A549 (cell line): ENCODE measurements around the gene PIKFYVE. TPM values are rescaled to one million over a fixed set of nuclear protein-coding genes. Genes with fewer than 3 reads are reported as not detected.
"Not testable (repeated sequence)": the region's sequence is repeated elsewhere in the genome, so short reads cannot be mapped to it uniquely, and the experiment has no call there.

ENCODE experiments used
- ATAC-seq, 2 experiments: fragments of 200-7000 bp in 1 of 2; fragments of >200 bp in 1 of 2; cut with Nextera tagmentation in 1 of 2; cut with Tn5 transposase in 1 of 2; 3 replicates each; pipeline versions ENCODE4 v1.8.0 to v1.9.1; 2018 to 2020; ENCODE audit warnings: mild to moderate bottlenecking in 1 of 2, moderate library complexity in 1 of 2
- CTCF ChIA-PET: fragments of 300-600 bp; sonication (Branson Sonifier 250); formaldehyde crosslinking; extraction: SDS; loops from one replicate; lab custom pipeline; 2021; ENCODE audit warnings: antibody characterized with exemption, inconsistent platforms; lab: Yijun Ruan, JAX
- POLR2A ChIA-PET: fragments of 350-600 bp; formaldehyde crosslinking; extraction: SDS; loops from one replicate; lab custom pipeline; 2021; ENCODE audit warnings: antibody characterized with exemption, inconsistent platforms; lab: Yijun Ruan, JAX
- DNase-seq, 2 experiments: peaks; one replicate each; pipeline versions ENCODE4 v3.0.0 to v3.0.0-alpha.2; 2011 to 2016; ENCODE audit warnings: low read depth in 1 of 2, low spot score in 1 of 2
- FAIRE-seq: peaks from 2 replicates; lab custom pipeline; 2011; peaks lifted over from hg19 to GRCh38; lab: Jason Lieb, UNC
- H3K27ac ChIP-seq, 2 experiments: fragments of >200 bp; sonication (Bioruptor Twin); formaldehyde crosslinking; 3 replicates each; pipeline ENCODE4 v1.5.1; 2016 to 2017
- H3K4me1 ChIP-seq: fragments of >200 bp; sonication (Bioruptor Twin); formaldehyde crosslinking; 3 replicates; pipeline ENCODE4 v1.6.1; 2016
- H3K4me2 ChIP-seq: fragments of >200 bp; sonication (Bioruptor Twin); formaldehyde crosslinking; 3 replicates; pipeline ENCODE4 v1.6.1; 2016
- H3K4me3 ChIP-seq: fragments of >200 bp; sonication (Bioruptor Twin); formaldehyde crosslinking; 3 replicates; pipeline ENCODE4 v1.5.1; 2016
- H3K9me3 ChIP-seq: fragments of >200 bp; sonication (Bioruptor Twin); formaldehyde crosslinking; 3 replicates; pipeline ENCODE4 v1.6.1; 2016
- CBX2 ChIP-seq: fragments of 200-600 bp; sonication (generic); IDR thresholded peaks from 2 replicates; pipeline ENCODE4 v1.6.1; 2016; ENCODE audit warnings: low read depth, mild to moderate bottlenecking, borderline replicate concordance
- CBX8 ChIP-seq: fragments of 200-600 bp; sonication (generic); IDR thresholded peaks from 2 replicates; pipeline ENCODE4 v1.6.1; 2016
- CHD2 ChIP-seq: fragments of 150-350 bp; IDR thresholded peaks from 2 replicates; pipeline ENCODE4 v1.6.1; 2014; ENCODE audit warnings: low read length; ENCODE audit not compliant: partially characterized antibody
- CHD4 ChIP-seq: fragments of 200-600 bp; sonication (generic); IDR thresholded peaks from 2 replicates; pipeline ENCODE4 v1.6.1; 2016; ENCODE audit warnings: antibody characterized with exemption, mild to moderate bottlenecking, borderline replicate concordance
- EHF ChIP-seq: fragments of 250-450 bp; sonication (Bioruptor Pico); IDR thresholded peaks from 2 replicates; pipeline ENCODE4 v1.5.0; 2020; ENCODE audit warnings: mild to moderate bottlenecking
- HOXA7 ChIP-seq: fragments of 250-450 bp; sonication (Bioruptor Pico); IDR thresholded peaks from 2 replicates; pipeline ENCODE4 v1.5.0; 2020; ENCODE audit warnings: mild to moderate bottlenecking, moderate library complexity
- HOXB13 ChIP-seq: fragments of 250-450 bp; sonication (Bioruptor Pico); IDR thresholded peaks from 2 replicates; pipeline ENCODE4 v1.5.0; 2020; ENCODE audit warnings: low read depth, mild to moderate bottlenecking, moderate library complexity
- JUNB ChIP-seq: fragments of >200 bp; sonication (Bioruptor Twin); formaldehyde crosslinking; IDR thresholded peaks from 2 replicates; pipeline ENCODE4 v1.6.1; 2016
- KDM1A ChIP-seq: fragments of 200-600 bp; sonication (generic); IDR thresholded peaks from 2 replicates; pipeline ENCODE4 v1.6.1; 2016; ENCODE audit warnings: low read depth, mild to moderate bottlenecking
- KDM5A ChIP-seq: fragments of 200-600 bp; sonication (generic); IDR thresholded peaks from 2 replicates; pipeline ENCODE4 v1.6.1; 2016; ENCODE audit warnings: antibody characterized with exemption, mild to moderate bottlenecking
- MAZ ChIP-seq: fragments of 150-350 bp; IDR thresholded peaks from 2 replicates; pipeline ENCODE4 v1.6.1; 2014; ENCODE audit warnings: antibody characterized with exemption, low read depth, low read length, borderline replicate concordance
- NFE2L2 ChIP-seq: fragments of 150-350 bp; conservative IDR thresholded peaks from 2 replicates; pipeline ENCODE4 v1.6.1; 2014; ENCODE audit warnings: low read length
- NPAS2 ChIP-seq: fragments of 250-450 bp; sonication (Bioruptor Pico); IDR thresholded peaks from 2 replicates; pipeline ENCODE4 v1.8.0; 2022; ENCODE audit warnings: mild to moderate bottlenecking, moderate library complexity, borderline replicate concordance
- POLR2A ChIP-seq: IDR thresholded peaks from 2 replicates; pipeline ENCODE4 v1.6.1; 2012; ENCODE audit warnings: mild to moderate bottlenecking, low read length
- RCOR1 ChIP-seq: fragments of 150-350 bp; IDR thresholded peaks from 2 replicates; pipeline ENCODE4 v1.6.1; 2014; ENCODE audit warnings: antibody characterized with exemption, low read length, low read depth
- RFX5 ChIP-seq: fragments of 450-650 bp; IDR thresholded peaks from 2 replicates; pipeline ENCODE4 v1.7.1; 2014; ENCODE audit warnings: antibody characterized with exemption, mild to moderate bottlenecking, moderate library complexity
- RNF2 ChIP-seq: fragments of 200-600 bp; sonication (generic); IDR thresholded peaks from 2 replicates; pipeline ENCODE4 v1.6.1; 2016; ENCODE audit warnings: low read depth, mild to moderate bottlenecking, antibody characterized with exemption, moderate library complexity, borderline replicate concordance
- SMC3 ChIP-seq: fragments of >200 bp; sonication (Bioruptor Twin); formaldehyde crosslinking; IDR thresholded peaks from 3 replicates; pipeline ENCODE4 v1.6.1; 2018; ENCODE audit warnings: inconsistent platforms
- TFCP2L1 ChIP-seq: fragments of 250-450 bp; sonication (Bioruptor Pico); IDR thresholded peaks from 2 replicates; pipeline ENCODE4 v1.5.0; 2021; ENCODE audit warnings: mild to moderate bottlenecking
- TP53 ChIP-seq: fragments of 250-450 bp; sonication (Bioruptor Pico); IDR thresholded peaks from 2 replicates; pipeline ENCODE4 v1.5.0; 2021; ENCODE audit warnings: mild to moderate bottlenecking, moderate library complexity
- ZNF302 ChIP-seq: fragments of 250-450 bp; sonication (Bioruptor Pico); IDR thresholded peaks from 2 replicates; pipeline ENCODE4 v1.9.0; 2021; ENCODE audit warnings: inconsistent platforms, mild to moderate bottlenecking, moderate library complexity
- WGBS: methylation state at CpG from one replicate; pipeline ENCODE4 v1.1.6; 2017; ENCODE audit errors: missing lambda C conversion rate; 5-methylcytosine and 5-hydroxymethylcytosine counted together
- polyA plus RNA-seq, 4 experiments: library from polyadenylated mRNA; depleted of rRNA in 3 of 4; stranded (reverse); fragments of >200 nt; fragmentation: RNase III in 1 of 4; extraction: RNeasy Plus Mini Kit Qiagen cat#74134 plus additional on column Dnase treatment in 1 of 4; gene quantifications; 2 replicates in 3 of 4; 3 replicates in 1 of 4; pipeline ENCODE4 v1.2.3, GENCODE V29; 2011 to 2017
- TF ChIP-seq, protein P1 (sequence below): IDR thresholded peaks from 2 replicates; pipeline ENCODE4 v1.6.1; 2012; ENCODE audit warnings: low read depth, borderline replicate concordance
- TF ChIP-seq, protein P2 (sequence below): fragments of 450-650 bp; IDR thresholded peaks from 2 replicates; pipeline ENCODE4 v1.6.1; 2014; ENCODE audit warnings: antibody characterized with exemption
- TF ChIP-seq, protein P3 (sequence below): fragments of 200-600 bp; sonication (generic); IDR thresholded peaks from 2 replicates; pipeline ENCODE4 v1.6.1; 2016; ENCODE audit warnings: antibody characterized with exemption, mild to moderate bottlenecking, moderate library complexity
- TF ChIP-seq, protein P4 (sequence below): fragments of 250-450 bp; sonication (Bioruptor Pico); IDR thresholded peaks from 2 replicates; pipeline ENCODE4 v1.5.0; 2021; ENCODE audit warnings: mild to moderate bottlenecking, moderate library complexity, borderline replicate concordance

PIKFYVE gene
- polyA plus RNA-seq, 2 of the 4 experiments (the other 2 are of a cell fraction), result 6.5 to 19.3 TPM

DNA sequence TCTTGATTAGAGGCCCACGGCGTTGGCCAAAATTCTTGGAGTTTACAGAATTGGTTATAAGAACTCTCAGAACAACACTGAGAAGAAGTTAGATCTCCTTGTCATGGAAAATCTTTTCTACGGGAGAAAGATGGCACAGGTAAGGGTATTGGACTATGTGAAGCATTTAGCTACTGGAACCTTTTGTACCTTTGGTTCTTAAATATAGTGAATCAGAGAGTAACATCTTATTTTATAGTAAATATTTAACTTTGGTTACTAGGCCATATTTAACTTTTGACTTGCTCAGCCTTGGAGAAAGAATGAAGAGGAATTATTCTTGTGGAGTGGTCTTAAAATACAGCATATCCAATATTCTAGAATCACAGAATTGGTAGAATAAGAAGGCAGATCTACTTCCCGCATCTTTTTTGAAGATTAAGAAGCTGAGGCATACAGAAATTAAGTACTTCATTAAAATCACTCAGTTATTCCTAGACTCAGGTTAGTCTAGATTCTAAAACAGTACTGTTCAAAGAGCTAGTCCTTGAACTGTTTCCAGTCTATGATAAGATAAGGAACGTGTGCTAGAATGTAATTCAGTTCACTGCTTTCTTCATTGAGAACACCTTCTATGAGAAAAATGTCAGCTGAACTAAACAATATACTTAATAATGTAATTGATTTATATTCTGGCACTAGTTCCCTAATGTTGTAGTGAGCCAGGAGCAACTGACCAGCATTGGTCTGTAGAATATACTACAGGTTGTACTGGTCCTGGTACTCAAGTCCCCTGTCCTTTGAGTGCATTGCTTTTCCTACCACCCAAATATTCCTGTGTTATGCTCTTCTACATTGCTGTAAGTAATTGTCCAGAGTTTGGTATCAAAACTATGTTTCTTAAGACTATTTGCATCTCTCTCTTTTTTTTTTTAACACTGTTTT is 86.9 kb downstream of the PIKFYVE start:
- CTCF ChIA-PET, result no interaction called here
- POLR2A ChIA-PET, result no interaction called here
- Histone ChIP-seq H3K9me3 (no peaks in the 10 kb centered on the region), H3K4me3 (no peak overlapping the region), H3K27ac (no peak overlapping the region), H3K4me2 (no peak overlapping the region)
- FAIRE-seq, result no peak
- no peak for TF ChIP-seq JUNB
- TF ChIP-seq HOXA7 (CRISPR knock-in tag), result no peak
- TF ChIP-seq TFCP2L1 (CRISPR knock-in tag), result no peak
- TF ChIP-seq MAZ, result no peak
- no peak for TF ChIP-seq CBX2
- TF ChIP-seq EHF (CRISPR knock-in tag), result no peak
- no peak for TF ChIP-seq HOXB13 (CRISPR knock-in tag)
- TF ChIP-seq CHD2, result no peak
- TF ChIP-seq RCOR1, result no peak
- TF ChIP-seq, protein P1, sequence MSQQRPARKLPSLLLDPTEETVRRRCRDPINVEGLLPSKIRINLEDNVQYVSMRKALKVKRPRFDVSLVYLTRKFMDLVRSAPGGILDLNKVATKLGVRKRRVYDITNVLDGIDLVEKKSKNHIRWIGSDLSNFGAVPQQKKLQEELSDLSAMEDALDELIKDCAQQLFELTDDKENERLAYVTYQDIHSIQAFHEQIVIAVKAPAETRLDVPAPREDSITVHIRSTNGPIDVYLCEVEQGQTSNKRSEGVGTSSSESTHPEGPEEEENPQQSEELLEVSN, result no peak
- TF ChIP-seq, protein P2, sequence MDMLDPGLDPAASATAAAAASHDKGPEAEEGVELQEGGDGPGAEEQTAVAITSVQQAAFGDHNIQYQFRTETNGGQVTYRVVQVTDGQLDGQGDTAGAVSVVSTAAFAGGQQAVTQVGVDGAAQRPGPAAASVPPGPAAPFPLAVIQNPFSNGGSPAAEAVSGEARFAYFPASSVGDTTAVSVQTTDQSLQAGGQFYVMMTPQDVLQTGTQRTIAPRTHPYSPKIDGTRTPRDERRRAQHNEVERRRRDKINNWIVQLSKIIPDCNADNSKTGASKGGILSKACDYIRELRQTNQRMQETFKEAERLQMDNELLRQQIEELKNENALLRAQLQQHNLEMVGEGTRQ, result no peak
- no peak for TF ChIP-seq NFE2L2
- TF ChIP-seq, protein P3, sequence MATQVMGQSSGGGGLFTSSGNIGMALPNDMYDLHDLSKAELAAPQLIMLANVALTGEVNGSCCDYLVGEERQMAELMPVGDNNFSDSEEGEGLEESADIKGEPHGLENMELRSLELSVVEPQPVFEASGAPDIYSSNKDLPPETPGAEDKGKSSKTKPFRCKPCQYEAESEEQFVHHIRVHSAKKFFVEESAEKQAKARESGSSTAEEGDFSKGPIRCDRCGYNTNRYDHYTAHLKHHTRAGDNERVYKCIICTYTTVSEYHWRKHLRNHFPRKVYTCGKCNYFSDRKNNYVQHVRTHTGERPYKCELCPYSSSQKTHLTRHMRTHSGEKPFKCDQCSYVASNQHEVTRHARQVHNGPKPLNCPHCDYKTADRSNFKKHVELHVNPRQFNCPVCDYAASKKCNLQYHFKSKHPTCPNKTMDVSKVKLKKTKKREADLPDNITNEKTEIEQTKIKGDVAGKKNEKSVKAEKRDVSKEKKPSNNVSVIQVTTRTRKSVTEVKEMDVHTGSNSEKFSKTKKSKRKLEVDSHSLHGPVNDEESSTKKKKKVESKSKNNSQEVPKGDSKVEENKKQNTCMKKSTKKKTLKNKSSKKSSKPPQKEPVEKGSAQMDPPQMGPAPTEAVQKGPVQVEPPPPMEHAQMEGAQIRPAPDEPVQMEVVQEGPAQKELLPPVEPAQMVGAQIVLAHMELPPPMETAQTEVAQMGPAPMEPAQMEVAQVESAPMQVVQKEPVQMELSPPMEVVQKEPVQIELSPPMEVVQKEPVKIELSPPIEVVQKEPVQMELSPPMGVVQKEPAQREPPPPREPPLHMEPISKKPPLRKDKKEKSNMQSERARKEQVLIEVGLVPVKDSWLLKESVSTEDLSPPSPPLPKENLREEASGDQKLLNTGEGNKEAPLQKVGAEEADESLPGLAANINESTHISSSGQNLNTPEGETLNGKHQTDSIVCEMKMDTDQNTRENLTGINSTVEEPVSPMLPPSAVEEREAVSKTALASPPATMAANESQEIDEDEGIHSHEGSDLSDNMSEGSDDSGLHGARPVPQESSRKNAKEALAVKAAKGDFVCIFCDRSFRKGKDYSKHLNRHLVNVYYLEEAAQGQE, result no peak
- no peak for TF ChIP-seq TP53 (CRISPR knock-in tag)
- no peak for TF ChIP-seq KDM5A
- TF ChIP-seq CHD4, result no peak
- TF ChIP-seq SMC3, result no peak
- TF ChIP-seq, all 56 proteins: peak for 0
- ATAC-seq (no peak), DNase-seq (no peak)
- WGBS, result 86% methylated on average over 5 of the region's 5 CpGs
- no peaks in the 10 kb centered on the region for H3K4me1 ChIP-seq

DNA sequence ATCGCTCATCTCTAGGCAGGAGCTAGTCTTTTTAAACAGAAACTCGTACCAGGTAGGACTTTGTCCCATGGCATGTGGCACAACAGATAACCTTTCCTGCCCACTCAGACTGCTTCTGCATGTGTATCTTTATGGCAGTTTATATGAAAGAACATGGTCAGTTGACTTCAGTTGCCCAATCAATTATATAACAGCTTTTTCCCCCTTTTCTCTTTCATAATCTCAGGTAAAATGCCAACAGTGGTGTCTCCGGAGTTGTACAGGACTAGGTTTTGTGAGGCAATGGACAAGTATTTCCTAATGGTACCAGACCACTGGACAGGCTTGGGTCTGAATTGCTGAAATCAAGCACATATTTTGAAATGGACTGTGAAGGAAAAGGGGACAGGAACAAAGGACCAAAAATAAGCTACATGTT is 88.9 kb downstream of the PIKFYVE start:
- H3K4me1 ChIP-seq, result no peaks in the 10 kb centered on the region
- CTCF ChIA-PET, result interaction anchor here (1.1 kb wide), 1 partner anchor 11 kb away, joined by 4 read pairs; no protein-coding TSS in a partner anchor
- DNase-seq (no peak), FAIRE-seq (no peak), ATAC-seq (no peak)
- POLR2A ChIA-PET, result no interaction called here
- WGBS, result 90% methylated on average over 3 of the region's 3 CpGs
- H3K4me3 ChIP-seq, result no peak overlapping the region
- no peak overlapping the region for H3K27ac ChIP-seq
- no peaks in the 10 kb centered on the region for H3K9me3 ChIP-seq
- TF ChIP-seq HOXB13 (CRISPR knock-in tag) (no peak), EHF (CRISPR knock-in tag) (no peak), NPAS2 (no peak), HOXA7 (CRISPR knock-in tag) (no peak), RNF2 (no peak), KDM1A (no peak), CBX8 (no peak), POLR2A (no peak), ZNF302 (CRISPR knock-in tag) (no peak), RFX5 (no peak)
- TF ChIP-seq, protein P4, sequence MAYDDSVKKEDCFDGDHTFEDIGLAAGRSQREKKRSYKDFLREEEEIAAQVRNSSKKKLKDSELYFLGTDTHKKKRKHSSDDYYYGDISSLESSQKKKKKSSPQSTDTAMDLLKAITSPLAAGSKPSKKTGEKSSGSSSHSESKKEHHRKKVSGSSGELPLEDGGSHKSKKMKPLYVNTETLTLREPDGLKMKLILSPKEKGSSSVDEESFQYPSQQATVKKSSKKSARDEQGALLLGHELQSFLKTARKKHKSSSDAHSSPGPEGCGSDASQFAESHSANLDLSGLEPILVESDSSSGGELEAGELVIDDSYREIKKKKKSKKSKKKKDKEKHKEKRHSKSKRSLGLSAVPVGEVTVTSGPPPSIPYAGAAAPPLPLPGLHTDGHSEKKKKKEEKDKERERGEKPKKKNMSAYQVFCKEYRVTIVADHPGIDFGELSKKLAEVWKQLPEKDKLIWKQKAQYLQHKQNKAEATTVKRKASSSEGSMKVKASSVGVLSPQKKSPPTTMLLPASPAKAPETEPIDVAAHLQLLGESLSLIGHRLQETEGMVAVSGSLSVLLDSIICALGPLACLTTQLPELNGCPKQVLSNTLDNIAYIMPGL, result no peak
- H3K4me2 ChIP-seq, result no peak overlapping the region

DNA sequence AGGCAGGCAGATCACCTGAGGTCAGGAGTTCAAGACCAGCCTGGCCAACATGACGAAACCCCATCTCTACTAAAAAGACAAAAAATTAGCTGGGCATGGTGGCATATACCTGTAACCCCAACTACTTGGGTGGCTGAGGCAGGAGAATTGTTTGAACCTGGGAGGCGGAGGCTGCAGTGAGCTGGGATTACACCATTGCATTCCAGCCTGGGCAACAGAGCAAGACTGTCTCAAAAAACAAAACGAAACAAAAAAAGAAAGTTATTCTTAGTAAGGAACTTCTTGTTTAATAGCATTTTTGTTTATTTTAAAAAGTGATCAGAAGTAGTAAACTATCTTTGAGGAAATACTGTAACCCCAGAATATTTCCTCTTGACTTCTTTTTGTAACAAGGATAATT is 90.4 kb downstream of the PIKFYVE start:
- ATAC-seq, CTCF ChIA-PET, H3K27ac ChIP-seq, FAIRE-seq, H3K4me2 ChIP-seq, POLR2A ChIA-PET, H3K9me3 ChIP-seq, H3K4me1 ChIP-seq, DNase-seq, H3K4me3 ChIP-seq: not testable (repeated sequence)
- WGBS, result 89% methylated on average over 2 of the region's 3 CpGs
